K562 (cell line): ENCODE results near the gene ANKRD13A.

Experiments used
- HEY1 ChIP-seq: fragments of 250-450 bp; sonication (Bioruptor Pico); IDR thresholded peaks from 2 replicates; pipeline ENCODE4 v1.5.0; 2020; ENCODE audit warnings: mild to moderate bottlenecking, moderate library complexity, borderline replicate concordance
- KDM2B ChIP-seq: fragments of 250-450 bp; sonication (Bioruptor Pico); IDR thresholded peaks from 2 replicates; pipeline ENCODE4 v1.8.0; 2021; ENCODE audit warnings: mild to moderate bottlenecking, moderate library complexity
- KLF16 ChIP-seq: IDR thresholded peaks from 2 replicates; pipeline ENCODE4 v1.6.1; 2016; ENCODE audit warnings: antibody characterized with exemption
- POLR2G ChIP-seq: fragments of 200-400 bp; formaldehyde crosslinking; IDR thresholded peaks from 2 replicates; pipeline ENCODE4 v1.6.1; 2017; ENCODE audit warnings: low read depth, mild to moderate bottlenecking, antibody characterized with exemption, low read length, moderate library complexity
- ZFP30 ChIP-seq: fragments of 250-450 bp; sonication (Bioruptor Pico); IDR thresholded peaks from 2 replicates; pipeline ENCODE4 v1.8.0; 2022; ENCODE audit warnings: moderate library complexity, mild to moderate bottlenecking, inconsistent platforms, borderline replicate concordance
- ZNF224 ChIP-seq: sonication (generic); formaldehyde crosslinking; IDR thresholded peaks from 2 replicates; pipeline ENCODE4 v1.8.0; 2022; ENCODE audit warnings: mild to moderate bottlenecking, missing genetic modification reagents
- ZNF707 ChIP-seq: fragments of 250-450 bp; sonication (Bioruptor Pico); conservative IDR thresholded peaks from 2 replicates; pipeline ENCODE4 v1.8.0; 2022; ENCODE audit warnings: inconsistent platforms, mild to moderate bottlenecking, moderate library complexity
- TF ChIP-seq, protein P1 (sequence below), 3 experiments: IDR thresholded peaks in 2 of 3; conservative IDR thresholded peaks in 1 of 3; 2 replicates each; pipeline ENCODE4 v1.5.1; 2011 to 2012; ENCODE audit warnings: low read length in 3 of 3, mild to moderate bottlenecking in 3 of 3, control low read depth in 2 of 3, improper control_type of control experiment in 1 of 3, inconsistent platforms in 1 of 3, low read depth in 1 of 3, mixed read lengths in 1 of 3, moderate library complexity in 1 of 3; ENCODE audit not compliant: insufficient read depth in 2 of 3

DNA sequence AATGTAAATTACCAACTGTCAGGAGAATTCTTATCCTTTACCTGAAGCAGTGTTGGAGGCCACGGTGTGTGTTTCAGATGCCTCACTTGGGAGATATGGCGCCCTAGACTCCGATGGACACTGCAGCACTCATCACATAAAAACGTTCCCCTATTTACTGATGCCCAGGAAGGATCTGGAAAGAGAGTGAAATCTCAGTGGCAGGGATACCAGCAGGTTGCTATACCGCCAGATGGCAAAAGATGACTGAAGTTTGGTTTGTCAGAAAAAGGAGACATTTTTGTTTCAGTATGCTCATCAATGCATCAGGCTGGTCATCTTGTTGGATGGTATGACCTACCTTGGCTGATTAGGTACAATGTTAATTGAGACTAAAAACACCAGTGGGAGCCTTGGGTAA lies 7.6 kb upstream of the ANKRD13A start:
- no peak for TF ChIP-seq ZNF224
- no peak for TF ChIP-seq HEY1 (CRISPR knock-in tag)
- TF ChIP-seq, protein P1, sequence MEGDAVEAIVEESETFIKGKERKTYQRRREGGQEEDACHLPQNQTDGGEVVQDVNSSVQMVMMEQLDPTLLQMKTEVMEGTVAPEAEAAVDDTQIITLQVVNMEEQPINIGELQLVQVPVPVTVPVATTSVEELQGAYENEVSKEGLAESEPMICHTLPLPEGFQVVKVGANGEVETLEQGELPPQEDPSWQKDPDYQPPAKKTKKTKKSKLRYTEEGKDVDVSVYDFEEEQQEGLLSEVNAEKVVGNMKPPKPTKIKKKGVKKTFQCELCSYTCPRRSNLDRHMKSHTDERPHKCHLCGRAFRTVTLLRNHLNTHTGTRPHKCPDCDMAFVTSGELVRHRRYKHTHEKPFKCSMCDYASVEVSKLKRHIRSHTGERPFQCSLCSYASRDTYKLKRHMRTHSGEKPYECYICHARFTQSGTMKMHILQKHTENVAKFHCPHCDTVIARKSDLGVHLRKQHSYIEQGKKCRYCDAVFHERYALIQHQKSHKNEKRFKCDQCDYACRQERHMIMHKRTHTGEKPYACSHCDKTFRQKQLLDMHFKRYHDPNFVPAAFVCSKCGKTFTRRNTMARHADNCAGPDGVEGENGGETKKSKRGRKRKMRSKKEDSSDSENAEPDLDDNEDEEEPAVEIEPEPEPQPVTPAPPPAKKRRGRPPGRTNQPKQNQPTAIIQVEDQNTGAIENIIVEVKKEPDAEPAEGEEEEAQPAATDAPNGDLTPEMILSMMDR (IDR thresholded peaks at IDR 0.05 in 2 of 3, conservative IDR thresholded peaks at IDR 0.05 in 1 of 3; ENCODE audit: insufficient read depth in 2 of 3, low read depth in 1 of 3, low read length in 3 of 3), result no peak
- no peak for TF ChIP-seq ZFP30 (CRISPR knock-in tag)
- TF ChIP-seq KDM2B (CRISPR knock-in tag), result no peak
- TF ChIP-seq KLF16, result no peak
- no peak for TF ChIP-seq ZNF707 (CRISPR knock-in tag)
- TF ChIP-seq POLR2G, result no peak
